Measurements from ENCODE around the gene AP3S1.
A peak's percentile ranks its signal among the peaks of the same experiment; 100 is the strongest.
"Not testable (repeated sequence)": the region's sequence is repeated elsewhere in the genome, so short reads cannot be mapped to it uniquely, and the experiment has no call there.

Gene AP3S1

DNA sequence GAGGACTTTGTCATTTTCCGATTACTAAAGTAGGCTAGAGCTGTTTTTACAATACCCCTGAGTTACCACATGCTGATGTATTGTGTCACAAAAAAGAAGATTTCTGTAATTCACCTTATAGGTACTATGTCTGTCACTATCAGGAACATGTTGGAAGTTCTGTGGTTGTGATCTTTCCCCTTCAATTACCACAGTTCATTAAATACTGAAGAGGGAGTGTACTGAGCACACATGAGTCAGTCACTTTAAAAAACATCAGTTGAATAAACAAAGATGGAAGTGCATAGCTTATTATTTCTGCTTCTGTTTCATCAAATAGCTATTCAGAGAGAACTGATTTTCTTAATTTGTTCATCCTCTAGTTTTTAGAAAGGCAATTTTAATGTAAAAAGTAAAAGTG, 31.7 kb downstream of the AP3S1 start:
- no peak for DNase-seq

- DNase-seq = no peak
Observed at GRCh38 chr5:115875447-115875846, 33.7 kb downstream of the AP3S1 start.

GRCh38 chr5:115877342-115877741, 35.6 kb downstream of the AP3S1 start:
- DNase-seq = not testable (repeated sequence)

- not testable (repeated sequence) for DNase-seq
Observed at GRCh38 chr5:115882434-115882833, 40.7 kb downstream of the AP3S1 start.

- no peak for DNase-seq
Observed at GRCh38 chr5:115884704-115885103, 43.0 kb downstream of the AP3S1 start.

DNA sequence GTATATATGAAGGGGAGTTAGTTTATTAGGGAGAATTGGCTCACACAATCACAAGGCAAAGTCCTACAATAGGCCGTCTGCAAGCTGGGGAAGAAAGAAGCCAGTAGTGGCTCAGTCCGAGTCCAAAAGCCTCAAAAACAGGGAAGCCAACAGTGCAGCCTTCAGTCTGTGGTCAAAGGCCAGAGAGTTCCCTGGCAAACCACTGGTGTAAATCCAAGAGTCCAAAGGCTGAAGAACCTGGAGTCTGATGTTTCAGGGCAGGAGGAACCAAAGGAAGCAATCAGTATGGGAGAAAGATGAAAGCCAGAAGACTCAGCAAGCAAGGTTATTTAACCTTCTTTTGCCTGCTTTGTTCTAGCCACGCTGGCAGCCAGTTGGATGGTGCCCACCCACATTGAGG, 43.5 kb downstream of the AP3S1 start:
- not testable (repeated sequence) for DNase-seq

- peak; percentile 10 for DNase-seq
Observed at GRCh38 chr5:115888027-115888426, 46.3 kb downstream of the AP3S1 start.

DNA sequence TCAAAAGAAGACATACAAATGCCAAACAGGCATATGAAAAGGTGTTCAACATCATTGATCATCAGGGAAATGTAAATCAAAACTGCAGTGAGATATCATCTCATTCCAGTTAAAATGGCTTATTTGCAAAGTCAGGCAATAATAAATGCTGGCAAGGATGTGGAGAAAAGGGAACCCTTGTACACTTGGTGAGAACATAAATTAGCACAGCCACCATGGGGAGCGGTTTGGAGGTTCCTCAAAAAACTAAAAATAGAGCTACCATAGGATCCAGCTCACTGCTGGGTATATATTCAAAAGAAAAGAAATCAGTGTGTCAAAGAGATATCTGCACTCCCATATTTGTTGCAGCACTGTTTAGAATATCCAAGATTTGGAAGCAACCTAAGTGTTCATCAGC, 50.3 kb downstream of the AP3S1 start:
- DNase-seq = no peak

DNA sequence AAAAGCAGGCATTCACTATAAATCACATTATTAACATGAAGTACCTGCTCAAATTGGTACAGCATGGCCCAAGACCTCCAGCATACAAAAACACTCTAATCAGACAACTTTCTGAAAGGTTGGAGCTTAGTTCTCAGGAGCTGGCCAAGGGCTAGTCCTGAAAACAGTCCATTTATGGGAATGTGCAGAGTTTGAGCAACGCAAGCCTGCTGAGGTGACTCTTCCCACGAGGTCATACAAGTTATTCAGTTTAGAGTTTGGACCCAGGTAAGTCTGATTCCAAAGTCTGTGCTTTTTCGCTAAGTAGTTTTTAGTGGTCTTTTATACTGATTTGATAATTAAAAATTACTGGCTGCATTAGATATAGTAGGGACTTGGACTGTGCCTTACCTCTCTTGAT, 52.6 kb downstream of the AP3S1 start:
- DNase-seq = no peak

GRCh38 chr5:115895821-115896220, 54.1 kb downstream of the AP3S1 start:
- no peak for DNase-seq

DNA sequence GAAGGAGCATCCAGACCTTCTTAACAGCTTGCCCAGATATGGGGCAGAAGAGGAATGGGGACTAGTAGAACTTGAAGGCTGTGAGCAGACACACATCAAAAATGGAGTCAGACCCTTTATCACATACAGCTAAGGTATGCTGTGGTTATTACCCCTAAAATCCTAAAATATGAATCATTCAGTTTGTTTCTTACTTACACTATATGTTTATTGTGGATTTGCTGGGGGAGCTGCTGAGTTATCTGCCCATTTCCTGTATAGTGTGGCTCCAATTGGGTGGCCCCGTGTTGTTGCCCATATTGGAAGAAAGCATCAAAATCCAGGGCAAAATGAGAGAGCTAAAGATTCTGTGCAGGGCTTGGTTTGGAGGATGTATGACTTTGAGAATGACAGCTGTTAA, 56.9 kb downstream of the AP3S1 start:
- no peak for DNase-seq

GRCh38 chr5:115907177-115907576, 65.4 kb downstream of the AP3S1 start:
- no peak for DNase-seq

GRCh38 chr5:115913623-115914400, 72.1 kb downstream of the AP3S1 start:
- not testable (repeated sequence) for DNase-seq

GRCh38 chr5:115920171-115920725, 78.5 kb downstream of the AP3S1 start:
- DNase-seq = no peak

DNA sequence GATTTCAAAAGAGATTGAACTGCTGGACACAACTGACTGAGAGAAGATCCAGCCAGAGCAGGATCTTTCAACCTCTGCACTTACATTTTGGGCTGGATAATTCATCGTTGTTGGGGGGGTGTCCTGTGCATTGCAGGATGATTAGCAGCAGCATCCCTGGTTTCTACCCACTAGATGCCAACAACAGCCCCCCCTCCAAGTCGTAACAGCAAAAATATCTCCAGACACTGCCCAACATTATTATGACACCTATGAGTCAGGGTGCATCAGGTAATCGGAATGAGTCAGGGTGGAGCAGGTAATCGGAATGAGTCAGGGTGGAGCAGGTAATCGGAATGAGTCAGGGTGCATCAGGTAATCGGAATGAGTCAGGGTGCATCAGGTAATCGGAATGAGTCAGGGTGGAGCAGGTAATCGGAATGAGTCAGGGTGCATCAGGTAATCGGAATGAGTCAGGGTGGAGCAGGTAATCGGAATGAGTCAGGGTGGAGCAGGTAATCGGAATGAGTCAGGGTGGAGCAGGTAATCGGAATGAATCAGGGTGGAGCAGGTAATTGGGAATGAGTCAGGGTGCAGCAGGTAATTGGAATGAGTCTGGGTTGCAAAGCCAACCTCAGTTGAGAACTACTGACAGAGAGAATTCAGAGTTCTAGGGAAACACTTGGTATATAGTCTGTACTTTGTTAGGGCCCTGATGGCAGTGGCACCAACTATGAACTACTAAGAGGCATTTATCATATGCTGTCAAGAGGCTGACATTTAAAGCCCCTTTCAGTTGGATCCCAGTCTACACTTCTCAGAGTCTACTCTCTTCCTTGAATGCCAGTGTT, 87.1 kb downstream of the AP3S1 start:
- DNase-seq = not testable (repeated sequence)

- DNase-seq = not testable (repeated sequence)
Observed at GRCh38 chr5:115930171-115930570, 88.4 kb downstream of the AP3S1 start.

DNA sequence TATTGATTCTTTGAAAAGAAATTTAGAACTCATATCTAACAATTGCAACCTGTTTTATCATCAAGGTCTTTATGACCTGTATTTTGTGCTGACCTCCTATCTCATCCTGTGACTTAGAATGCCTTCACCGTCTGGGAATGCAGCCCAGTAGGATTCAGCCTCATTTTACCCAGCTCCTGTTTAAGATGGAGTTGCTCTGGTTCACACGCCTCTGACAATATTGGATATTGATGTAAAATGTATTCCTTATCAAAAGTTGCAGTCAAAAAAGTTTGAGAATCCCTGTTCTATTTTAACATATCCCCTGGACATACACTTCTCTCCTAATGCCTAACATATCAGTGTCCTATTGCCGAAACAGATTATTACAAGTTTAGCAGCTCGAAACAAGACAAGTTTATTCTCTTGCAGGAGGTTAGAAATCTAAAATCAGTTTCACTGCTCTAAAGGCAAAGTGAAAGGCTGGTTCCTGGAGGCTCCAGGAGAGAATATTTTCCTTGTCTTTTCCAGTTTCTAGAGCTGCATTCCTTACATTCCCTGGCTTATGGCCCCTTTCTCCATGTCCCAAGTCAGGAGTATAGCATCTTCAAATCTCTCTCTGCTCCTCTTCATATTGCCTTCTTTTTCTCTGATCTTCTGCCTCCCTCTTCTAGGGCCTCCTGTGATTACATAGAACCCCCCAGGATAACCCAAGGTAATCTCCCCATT, 89.0 kb downstream of the AP3S1 start:
- DNase-seq = no peak

DNA sequence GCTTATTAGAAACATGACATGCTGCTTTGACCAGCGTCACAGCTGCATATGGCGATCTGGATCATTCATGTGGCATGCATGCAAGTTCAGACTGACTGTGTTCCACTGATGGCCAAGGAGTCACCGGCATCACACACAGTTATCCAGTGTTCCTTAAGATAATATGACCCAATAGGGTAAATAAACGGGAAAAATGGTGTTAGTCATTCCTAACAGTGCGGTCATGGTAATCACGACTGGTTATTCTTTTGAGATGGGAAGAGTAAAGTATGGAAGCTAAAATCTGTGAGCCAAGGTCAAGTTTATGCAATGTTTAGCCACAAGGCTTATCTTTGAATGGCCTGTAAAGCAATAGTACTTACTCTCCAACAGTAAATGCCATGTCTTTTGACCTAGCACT, 91.3 kb downstream of the AP3S1 start:
- DNase-seq = no peak

GRCh38 chr5:115934388-115934974, 92.7 kb downstream of the AP3S1 start:
- no peak for DNase-seq

GRCh38 chr5:115936031-115936430, 94.3 kb downstream of the AP3S1 start:
- no peak for DNase-seq

DNA sequence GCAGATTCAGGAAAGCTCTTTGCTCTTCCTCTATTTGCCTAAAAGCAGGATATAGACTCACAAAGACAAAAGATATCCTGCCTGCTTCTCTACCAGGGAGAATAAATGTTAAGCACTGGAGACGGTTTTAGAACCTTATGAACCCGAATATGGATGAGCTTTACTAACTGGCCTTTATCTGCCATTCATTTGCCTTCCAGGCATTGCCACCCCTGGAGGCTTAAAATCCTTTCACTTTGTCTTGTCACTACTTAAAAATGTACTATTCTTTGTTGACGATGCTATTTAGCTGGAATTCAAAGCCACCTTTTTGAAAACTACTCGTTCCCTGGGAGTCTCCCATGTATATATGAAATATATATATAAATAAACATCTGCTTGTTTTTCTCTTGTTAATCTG, 97.3 kb downstream of the AP3S1 start:
- no peak for DNase-seq

- no peak for DNase-seq
Observed at GRCh38 chr5:115940080-115940810, 98.5 kb downstream of the AP3S1 start.

Data from OCI-M1 (cell line).